Lung (tissue), 12 donors: Measurements from ENCODE around the gene RALY. TPM values are rescaled to one million over a fixed set of nuclear protein-coding genes. Genes with fewer than 3 reads are reported as not detected.

Source experiments
- ATAC-seq: fragments of 200-7000 bp; cut with Tn5 transposase; one replicate; pipeline ENCODE4 v1.9.1; 2020; ENCODE audit warnings: moderate number of reproducible peaks; ENCODE audit not compliant: insufficient read depth, low FRiP score
- DNase-seq, 3 donors: peaks; one replicate each; pipeline ENCODE4 v3.0.0-alpha.2; 2013 to 2017
- H3K27ac ChIP-seq, 2 donors: one replicate each; pipeline ENCODE4 v1.5.1; 2013; ENCODE audit warnings: mild to moderate bottlenecking in 2 of 2, moderate library complexity in 2 of 2, control low read depth in 1 of 2, inconsistent platforms in 1 of 2, low read depth in 1 of 2, low read length in 1 of 2
- H3K27me3 ChIP-seq, 3 donors: one replicate each; pipeline ENCODE4 v1.5.1; 2013; ENCODE audit warnings: low read length in 2 of 3; ENCODE audit not compliant: control insufficient read depth in 3 of 3, insufficient read depth in 3 of 3
- H3K36me3 ChIP-seq, 4 donors: one replicate each; pipeline ENCODE4 v1.5.1; 2013; ENCODE audit warnings: low read length in 4 of 4, mild to moderate bottlenecking in 1 of 4, moderate library complexity in 1 of 4; ENCODE audit not compliant: control insufficient read depth in 4 of 4, insufficient read depth in 4 of 4
- H3K4me1 ChIP-seq, 5 donors: one replicate each; pipeline ENCODE4 v1.5.1; 2013; ENCODE audit warnings: low read length in 5 of 5, mild to moderate bottlenecking in 2 of 5, moderate library complexity in 1 of 5; ENCODE audit not compliant: control insufficient read depth in 5 of 5, insufficient read depth in 5 of 5
- H3K4me3 ChIP-seq: one replicate; pipeline ENCODE4 v1.5.1; 2013; ENCODE audit warnings: mild to moderate bottlenecking, control low read depth, moderate library complexity
- H3K9ac ChIP-seq, 2 donors: one replicate each; pipeline ENCODE4 v1.5.1; 2013; ENCODE audit warnings: low read length in 2 of 2, control low read depth in 1 of 2; ENCODE audit not compliant: insufficient read depth in 1 of 2
- H3K9me3 ChIP-seq, 4 donors: one replicate each; pipeline ENCODE4 v1.5.1; 2013; ENCODE audit warnings: low read length in 3 of 4, mild to moderate bottlenecking in 1 of 4, moderate library complexity in 1 of 4; ENCODE audit not compliant: control insufficient read depth in 4 of 4, insufficient read depth in 3 of 4
- WGBS, 2 donors: extraction: QIAGEN DNeasy Blood & Tissue Kit; methylation state at CpG; one replicate each; pipeline ENCODE4 v1.1.7; 2013; 5-methylcytosine and 5-hydroxymethylcytosine counted together
- polyA plus RNA-seq, 2 donors: library from polyadenylated mRNA; stranded (reverse); fragments of 200-250 nt; gene quantifications; one replicate each; pipeline ENCODE4 v1.2.1, GENCODE V29; 2013
- total RNA-seq, 2 donors: library from RNA; depleted of rRNA in 1 of 2; stranded (reverse); fragments of >200 nt in 1 of 2; gene quantifications; one replicate each; pipeline ENCODE4 v1.2.1, GENCODE V29; 2014 to 2021
- TF ChIP-seq, protein P1 (sequence below): IDR thresholded peaks from 2 replicates; pipeline ENCODE4 v1.5.1; 2012; ENCODE audit warnings: mild to moderate bottlenecking; ENCODE audit errors: control extremely low read depth, extremely low read depth
- donor health status: control.
- donor health status: control.
- donor health status: Bipolar disorder and iron deficiency.
- donor health status: healthy.
- donor health status: DM: yes; HTN: yes; CAD: no.

RALY gene
- total and polyA plus RNA-seq, 4 donors, result 135 to 157 (median 145) TPM

DNA sequence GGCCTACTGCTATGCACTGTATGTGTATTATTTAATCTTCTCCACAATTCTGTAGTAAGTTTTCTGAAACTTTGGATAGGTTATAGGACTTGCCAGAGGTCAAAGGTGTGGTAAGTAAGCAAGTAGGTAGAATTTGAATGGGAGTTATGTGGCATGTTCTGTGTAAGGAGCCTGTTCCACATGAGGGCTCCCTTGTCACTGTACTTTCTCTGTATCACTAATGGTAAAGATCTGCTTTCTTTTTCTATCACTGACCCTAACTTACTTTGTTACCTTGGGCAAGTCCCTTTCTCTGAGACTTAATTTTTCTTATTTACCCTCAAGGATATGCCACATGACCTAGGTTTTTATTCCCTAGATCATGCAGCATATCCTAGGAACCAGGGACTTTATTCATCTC, 68.0 kb downstream of the RALY start:
- H3K4me1 ChIP-seq, result peaks cover 0 to 12% (median 8%) of the 10 kb centered on the region in 5 donors
- peaks cover 0 to 7% (median 4%) of the 10 kb centered on the region in 4 donors for H3K36me3 ChIP-seq
- no peak overlapping the region for H3K9ac ChIP-seq
- H3K4me3 ChIP-seq, result no peak overlapping the region
- no peak overlapping the region for H3K27ac ChIP-seq
- TF ChIP-seq, protein P1, sequence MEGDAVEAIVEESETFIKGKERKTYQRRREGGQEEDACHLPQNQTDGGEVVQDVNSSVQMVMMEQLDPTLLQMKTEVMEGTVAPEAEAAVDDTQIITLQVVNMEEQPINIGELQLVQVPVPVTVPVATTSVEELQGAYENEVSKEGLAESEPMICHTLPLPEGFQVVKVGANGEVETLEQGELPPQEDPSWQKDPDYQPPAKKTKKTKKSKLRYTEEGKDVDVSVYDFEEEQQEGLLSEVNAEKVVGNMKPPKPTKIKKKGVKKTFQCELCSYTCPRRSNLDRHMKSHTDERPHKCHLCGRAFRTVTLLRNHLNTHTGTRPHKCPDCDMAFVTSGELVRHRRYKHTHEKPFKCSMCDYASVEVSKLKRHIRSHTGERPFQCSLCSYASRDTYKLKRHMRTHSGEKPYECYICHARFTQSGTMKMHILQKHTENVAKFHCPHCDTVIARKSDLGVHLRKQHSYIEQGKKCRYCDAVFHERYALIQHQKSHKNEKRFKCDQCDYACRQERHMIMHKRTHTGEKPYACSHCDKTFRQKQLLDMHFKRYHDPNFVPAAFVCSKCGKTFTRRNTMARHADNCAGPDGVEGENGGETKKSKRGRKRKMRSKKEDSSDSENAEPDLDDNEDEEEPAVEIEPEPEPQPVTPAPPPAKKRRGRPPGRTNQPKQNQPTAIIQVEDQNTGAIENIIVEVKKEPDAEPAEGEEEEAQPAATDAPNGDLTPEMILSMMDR, result no peak
- no peaks in the 10 kb centered on the region for H3K9me3 ChIP-seq
- H3K27me3 ChIP-seq, result no peaks in the 10 kb centered on the region
- DNase-seq (no peak), ATAC-seq (no peak)

DNA sequence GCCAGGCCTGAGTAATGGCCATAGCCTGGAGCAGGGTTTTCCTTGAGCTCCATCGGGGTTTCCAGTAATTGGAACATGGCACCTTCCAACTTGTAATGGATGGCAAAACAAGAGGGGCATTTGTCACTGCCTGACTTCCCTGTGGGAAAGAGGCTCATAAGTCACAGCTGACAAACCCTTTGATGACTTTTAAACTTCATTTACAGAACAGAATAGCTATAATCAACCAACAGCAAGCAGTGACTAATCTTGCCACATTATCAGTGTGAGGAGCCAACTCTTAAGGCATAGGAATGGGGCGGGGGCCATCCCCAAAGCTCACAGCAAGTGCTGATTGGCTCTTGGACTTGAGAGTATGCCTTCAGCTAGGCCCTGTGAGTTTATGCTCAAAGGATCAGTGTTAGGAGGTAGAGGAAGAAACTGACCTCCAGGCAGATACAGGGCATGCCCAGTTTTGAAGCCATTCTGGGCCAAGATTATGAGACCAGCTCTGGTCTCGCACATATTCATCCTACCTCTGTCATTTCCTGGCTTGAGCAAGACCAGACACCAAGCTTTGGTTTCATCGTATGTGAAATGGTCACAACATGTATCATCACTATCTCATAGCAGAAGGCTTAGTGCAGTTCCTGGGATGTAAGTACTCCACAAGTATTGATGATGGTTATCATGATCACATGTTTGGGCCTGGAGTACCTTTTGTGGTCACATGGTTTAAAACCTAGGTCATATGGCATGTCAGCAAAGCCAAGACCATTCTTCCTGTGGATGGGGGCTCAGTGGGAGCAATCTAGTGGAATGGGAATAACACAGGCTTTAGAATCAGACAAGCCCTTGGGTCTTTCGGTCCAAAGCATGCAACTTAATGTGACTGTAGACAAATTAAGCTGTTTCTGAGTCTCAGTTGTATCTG, 69.1 kb downstream of the RALY start:
- Histone ChIP-seq H3K9me3 (no peaks in the 10 kb centered on the region), H3K4me1 (peaks cover 0 to 14% (median 8%) of the 10 kb centered on the region in 5 donors), H3K9ac (no peak overlapping the region), H3K36me3 (peaks cover 0 to 7% (median 4%) of the 10 kb centered on the region in 4 donors), H3K27ac (no peak overlapping the region), H3K4me3 (no peak overlapping the region), H3K27me3 (no peaks in the 10 kb centered on the region)
- TF ChIP-seq, protein P1, result no peak
- DNase-seq (no peak), ATAC-seq (no peak)
- WGBS, 2 donors, result 72 to 84% methylated on average over 5 of the region's 5 CpGs

DNA sequence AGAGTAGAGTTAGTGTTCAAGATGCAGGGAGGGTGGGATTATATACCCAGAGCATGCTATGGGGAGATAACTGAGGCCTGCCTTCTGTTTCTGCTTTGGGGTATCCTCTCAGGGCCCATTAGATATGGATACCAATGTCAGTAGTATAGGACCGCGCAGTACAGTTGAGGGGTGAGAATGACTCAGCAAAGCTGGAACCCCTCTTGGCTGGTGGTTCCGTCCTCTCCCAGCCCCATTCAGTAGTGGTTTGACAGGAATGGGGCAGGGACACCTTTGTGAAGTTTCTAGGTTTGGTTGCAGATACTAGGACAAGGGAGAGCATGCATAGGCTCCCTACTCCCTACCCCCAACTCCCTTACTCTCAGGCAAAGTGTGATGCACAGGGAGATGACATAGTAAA, 70.6 kb downstream of the RALY start:
- Histone ChIP-seq H3K4me1 (peaks cover 0 to 14% (median 10%) of the 10 kb centered on the region in 5 donors), H3K9me3 (no peaks in the 10 kb centered on the region), H3K36me3 (peaks cover 0 to 5% (median 4%) of the 10 kb centered on the region in 4 donors), H3K27ac (no peak overlapping the region), H3K9ac (no peak overlapping the region), H3K4me3 (no peak overlapping the region), H3K27me3 (no peaks in the 10 kb centered on the region)
- WGBS, 2 donors, result 97% methylated on average over 3 of the region's 3 CpGs
- ATAC-seq (no peak), DNase-seq (no peak)
- TF ChIP-seq, protein P1, result no peak
